ENCODE results near the gene ARID1B.

The ARID1B gene
- total RNA-seq, result 151 to 181 reads per million in 2 donors

DNA sequence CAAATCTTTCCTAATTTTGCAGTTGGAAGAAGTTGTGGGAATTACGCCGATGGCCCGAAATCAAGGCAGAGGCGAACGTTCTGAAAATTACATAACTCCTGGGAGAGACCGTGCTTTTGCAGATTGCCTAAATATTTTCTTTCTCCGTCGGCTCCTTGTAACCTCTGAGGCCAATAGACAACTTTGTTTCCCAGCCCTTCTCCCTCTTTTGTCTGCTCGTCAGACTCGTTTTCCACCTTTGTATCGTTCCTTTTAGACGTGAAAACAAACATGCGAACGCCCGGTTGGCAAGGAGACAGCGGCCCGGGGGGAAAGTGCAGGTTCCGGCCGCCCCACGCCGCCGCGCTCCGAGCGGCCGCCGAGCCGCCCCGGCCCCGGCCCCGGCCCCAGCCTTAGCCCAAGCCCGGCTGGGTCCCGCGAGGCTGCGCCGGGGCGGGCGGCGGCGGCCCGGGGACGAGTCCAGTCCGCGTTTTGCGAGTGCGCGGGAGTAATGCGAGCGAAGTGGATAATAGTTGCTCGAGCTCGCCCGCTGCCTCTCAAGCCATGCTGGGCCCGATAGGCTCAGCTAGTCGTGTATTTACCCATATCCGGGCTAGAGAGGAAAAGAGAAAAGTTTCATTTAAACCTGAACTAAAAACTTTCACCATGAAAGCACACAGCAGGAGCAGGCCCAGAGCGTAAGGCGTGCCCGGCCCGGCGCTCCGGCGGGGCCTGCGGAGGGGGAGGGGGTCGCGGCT is at the start of gene ARID1B:
ARID1B (plus strand) TSS at position 539 of the 737 bp plus-strand sequence. CDS start 303 bp downstream, outside the sequence.
- peak; percentile 76 for DNase-seq

DNA sequence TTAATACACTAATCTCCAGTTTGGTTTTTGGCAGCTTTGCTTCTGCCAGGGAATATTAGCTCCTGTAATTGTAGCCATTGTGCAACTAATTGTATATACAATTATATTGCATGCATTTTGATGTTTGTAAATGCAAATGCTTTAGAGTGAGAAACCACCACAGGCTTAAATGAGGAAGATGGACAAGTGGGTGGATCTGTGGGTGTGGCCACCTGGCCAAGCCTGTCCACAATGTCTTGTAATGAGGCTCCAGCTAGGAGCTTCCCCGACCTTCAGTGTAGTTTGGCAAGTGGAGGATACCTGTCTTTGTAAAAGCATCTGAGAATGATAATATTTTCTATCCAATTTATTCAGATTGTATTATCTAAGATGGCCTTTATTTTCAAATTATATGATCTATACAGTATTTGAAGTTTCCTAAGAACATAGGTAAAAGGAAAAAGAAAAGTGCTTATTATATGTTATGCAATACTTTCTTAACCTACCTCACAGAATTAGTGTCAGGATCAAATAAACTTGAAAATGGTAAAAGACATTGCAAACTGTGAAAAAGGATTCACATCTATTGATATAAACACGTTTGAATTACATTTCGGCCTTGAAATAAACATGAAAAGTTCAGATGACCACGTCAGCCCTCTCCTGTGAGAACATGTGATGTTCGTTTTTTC is 49.3 kb upstream of the ARID1B start:
- no peak for DNase-seq

DNA sequence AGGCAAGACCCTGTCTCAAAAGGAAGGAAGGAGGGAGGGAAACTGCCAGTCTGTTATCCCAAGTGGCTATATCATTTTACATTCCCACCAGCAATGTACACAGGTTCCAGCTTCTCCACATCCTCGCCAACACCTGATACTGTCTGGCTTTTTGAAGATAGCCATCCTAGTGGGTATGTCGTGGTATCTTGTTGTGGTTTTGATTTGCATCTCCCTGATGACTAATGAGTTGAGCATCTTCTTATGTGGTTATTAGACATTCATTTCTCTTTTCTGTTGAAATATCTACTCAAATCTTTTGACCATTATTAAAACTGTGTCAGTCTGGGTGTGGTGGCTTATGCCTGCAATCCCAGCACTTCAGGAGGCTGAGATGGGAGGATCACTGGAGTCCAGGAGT is 47.9 kb upstream of the ARID1B start:
- no peak for DNase-seq

DNA sequence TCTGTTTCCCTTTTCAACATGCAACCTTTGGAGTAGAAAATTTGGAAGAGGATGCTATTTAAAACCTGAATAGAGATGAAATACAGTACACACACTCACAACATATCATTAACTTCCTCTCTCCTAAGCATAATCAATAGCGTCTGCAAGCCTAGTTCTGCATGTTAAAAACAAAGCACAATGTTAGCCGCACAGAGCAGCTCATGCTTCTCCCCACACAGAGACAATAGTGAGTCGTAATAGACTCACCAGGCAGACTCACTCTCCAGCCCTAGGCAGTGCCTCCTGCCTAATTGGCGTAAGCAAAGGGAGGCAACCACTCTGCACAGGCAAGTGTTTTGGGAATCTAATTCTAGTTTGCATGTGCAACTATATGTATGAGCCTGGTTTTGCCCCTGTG is 45.8 kb upstream of the ARID1B start:
- no peak for DNase-seq

DNA sequence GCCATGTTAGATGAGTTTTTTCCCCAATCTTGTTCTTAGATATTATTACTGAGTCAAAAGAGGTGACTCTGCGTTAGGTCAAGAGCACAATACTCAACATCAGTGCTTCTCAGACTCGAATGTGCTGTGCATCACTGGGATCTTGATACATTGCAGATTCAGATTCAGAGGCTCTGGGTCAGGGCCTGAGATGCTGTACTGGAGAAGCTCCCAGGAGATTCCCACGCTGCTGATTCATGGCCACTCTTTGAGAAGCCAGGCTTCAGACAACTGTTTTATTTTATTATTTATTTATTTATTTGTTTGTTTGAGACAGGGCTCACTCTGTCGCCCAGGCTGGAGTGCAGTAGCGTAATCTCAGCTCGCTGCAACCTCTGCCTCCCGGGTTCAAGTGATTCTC is 41.4 kb upstream of the ARID1B start:
- no peak for DNase-seq

DNA sequence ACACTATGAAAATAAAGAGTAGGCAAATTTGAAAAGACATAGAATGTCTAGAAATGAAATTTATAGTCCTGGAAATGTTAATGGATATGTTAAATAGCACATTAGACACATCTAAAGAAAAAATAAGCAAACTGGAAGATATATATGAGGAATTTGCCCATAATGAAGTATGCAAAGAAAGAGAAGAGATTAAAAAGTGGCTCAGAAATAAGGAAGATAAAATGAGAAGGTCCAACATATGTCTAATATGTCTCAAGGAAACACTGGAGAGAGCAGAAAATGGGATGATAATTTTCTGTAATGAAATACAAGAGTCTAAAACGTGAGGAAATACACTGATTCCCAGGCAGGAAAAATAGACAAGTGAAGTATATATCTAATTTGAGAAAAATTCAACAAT is 36.6 kb upstream of the ARID1B start:
- no peak for DNase-seq

DNA sequence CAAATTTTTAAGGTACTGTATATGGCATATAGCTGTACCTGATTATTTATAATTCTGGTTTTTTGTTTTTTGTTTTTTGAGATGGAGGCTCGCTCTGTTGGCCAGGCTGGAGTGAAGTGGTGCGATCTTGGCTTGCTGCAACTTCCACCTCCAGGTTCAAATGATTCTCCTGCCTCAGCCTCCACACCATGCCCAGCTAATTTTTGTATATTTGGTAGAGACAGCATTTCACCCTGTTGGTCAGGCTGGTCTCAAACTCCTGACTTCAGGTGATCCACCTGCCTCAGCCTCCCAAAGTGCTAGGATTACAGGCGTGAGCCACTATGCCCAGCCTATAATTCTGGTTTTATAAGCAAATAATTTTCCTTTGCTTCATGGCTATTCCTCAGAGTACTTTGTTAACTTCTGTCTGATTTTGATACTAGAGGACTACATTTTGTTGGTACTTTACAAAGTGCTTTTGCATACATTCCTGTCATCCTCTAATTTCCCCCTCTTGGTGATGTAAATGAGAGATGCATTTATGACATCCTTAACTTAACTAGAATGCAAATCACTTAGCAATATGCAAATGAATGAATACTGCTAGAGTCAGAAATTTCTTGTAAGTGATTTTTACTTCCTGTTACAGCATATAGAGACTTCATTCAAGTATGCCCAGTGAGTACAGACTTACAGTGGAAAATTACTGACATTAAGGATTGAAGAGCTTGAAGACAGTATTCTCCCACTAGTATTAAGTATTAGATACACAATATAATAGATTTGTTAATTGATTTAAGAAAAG is 35.7 kb upstream of the ARID1B start:
- no peak for DNase-seq

DNA sequence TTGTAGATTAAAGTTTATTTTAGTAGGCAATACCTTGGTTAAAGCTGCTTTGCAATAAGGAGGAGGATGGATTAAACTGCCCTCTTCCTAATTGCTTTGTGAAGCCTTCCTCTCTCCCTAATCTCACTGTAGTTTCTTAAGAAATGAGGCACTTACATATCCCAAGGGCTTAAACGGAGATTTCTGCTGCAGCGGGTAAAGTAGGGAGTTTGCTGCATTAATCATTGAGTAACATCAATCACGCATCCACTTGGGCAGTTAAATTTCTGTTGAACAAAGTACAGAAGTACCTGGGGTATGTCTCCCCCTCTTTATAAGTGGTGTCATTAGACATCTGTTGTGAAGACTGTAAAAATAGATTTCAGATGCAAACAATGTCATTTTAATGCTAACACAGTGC is 29.5 kb upstream of the ARID1B start:
- DNase-seq, result no peak

DNA sequence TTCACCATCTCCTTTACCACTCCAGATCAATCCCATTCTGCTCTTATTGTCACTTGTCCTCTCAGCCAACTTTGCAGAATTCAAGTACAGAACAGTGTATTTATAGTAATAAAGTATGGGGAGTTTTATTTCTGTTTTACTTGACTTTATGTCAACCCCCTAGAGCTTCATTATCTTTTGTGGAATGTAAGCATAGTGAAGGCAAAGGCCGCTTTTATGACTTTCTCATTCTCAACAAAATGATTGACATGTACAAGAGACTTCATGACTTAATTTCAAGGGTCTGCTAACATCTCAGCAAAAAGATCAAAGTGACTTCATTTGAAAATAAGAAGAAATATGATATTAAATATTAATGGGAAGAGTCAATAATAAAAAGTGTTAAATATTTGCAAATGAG is 28.7 kb upstream of the ARID1B start:
- no peak for DNase-seq

DNA sequence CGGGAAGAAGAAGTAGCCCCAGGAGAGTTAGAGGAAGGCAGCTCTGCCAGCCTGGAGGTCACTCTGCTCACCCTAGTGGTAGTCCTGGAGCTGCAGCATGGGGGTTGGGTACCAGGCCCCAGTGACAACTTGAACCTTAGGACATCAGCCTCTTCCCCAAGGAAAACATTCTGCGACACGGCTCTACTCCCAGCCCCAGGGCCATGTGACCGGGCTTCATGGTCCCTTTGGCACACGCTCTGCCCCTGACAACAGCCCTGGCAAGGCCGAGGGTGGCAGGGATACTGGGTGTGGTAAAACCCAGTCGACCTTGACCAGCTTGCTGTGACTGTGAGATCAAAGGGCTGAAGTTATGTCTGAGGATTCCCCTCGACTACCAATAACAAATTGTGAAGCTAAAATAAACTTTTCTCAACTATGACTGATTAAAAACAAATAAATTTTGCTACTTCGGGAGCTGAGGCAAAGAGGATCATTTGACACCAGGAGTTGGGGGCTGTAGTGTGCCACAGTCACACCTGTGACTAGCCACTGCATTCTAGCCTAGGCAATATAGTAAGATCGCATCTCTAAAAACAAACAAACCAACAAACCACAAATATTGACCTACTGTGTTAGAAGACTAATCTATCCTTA is 24.4 kb upstream of the ARID1B start:
- DNase-seq, result no peak

DNA sequence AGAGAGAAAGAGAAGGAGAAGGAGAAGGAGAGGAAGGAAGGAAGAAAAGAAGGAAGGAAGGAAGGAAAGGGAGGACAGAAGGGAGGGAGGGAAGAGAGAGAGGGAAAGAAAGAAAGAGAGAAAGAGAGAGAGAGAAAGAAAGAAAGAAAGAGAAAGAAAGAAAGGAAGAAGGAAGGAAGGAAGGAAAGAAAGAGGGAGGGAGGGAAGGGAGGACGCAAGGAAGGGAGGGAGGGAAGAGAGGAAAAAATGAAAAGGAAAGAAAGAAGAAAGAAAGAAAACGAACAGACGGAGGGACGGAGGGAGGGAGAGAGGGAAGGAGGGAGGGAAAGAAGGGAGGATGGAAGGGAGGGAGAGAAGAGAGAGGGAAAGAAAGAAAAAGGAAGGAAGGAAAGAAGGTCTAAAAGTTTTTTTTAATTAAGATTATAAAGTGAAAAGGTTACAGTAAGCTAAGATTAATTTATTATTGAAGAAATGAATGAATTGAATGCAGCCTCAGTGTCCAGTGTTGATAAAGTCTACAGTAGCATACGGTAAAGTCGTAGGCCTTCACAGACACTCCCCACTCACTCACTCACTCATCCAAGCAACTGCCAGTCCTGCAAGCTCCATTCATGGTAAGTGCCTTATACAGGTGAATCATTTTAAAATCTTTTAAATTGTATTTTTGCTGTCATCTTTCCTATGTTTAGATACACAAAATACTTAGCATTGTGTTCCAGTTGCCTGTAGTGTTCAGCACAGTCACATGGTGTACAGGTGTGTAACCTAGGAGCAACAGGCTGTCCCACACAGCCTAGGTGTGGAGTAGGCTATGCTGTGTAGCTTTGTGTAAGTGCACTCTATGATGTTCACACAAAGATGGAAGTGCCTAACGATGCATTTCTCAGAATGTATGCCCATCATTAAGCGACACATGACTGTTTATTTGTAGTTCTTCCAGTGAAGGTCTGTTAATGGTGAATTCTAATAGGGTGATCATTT is 20.3 kb upstream of the ARID1B start:
- no peak for DNase-seq

DNA sequence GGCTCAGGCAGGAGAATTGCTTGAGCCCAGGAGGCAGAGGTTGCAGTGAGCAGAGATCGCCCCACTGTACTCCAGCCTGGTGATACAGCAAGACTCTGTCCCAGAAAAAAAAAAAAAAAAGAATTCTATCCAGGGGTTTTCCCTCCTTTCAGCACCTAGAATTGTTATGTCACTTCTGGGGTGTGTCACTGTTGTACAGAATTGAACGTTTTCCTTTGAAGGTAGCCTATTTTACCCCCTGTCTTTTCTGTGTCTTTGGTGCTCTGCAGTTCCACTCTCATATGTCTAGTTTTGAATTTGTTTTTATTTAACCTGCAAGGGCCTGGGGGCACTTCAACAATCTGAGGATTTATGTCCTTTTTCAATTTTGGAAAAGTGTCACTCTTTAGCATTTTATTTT is 19.3 kb upstream of the ARID1B start:
- DNase-seq, result no peak

DNA sequence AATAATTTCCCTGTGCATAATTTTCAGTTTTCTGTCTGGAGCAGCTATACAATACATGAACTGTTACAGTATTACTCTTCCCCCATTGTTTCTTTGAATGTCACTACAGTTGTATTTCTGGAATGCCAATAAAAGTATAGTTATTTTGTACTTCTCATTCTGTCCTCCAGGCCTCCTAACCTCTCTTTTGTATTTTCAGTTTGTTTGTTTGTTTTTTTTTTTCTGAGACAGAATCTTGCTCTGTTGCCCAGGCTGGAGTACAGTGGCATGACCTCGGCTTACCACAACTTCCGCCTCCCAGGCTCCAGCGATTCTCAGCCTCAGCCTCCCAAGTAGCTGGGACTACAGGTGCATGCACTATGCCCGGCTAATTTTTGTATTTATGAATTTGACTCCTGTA is 16.8 kb upstream of the ARID1B start:
- DNase-seq, result no peak

DNA sequence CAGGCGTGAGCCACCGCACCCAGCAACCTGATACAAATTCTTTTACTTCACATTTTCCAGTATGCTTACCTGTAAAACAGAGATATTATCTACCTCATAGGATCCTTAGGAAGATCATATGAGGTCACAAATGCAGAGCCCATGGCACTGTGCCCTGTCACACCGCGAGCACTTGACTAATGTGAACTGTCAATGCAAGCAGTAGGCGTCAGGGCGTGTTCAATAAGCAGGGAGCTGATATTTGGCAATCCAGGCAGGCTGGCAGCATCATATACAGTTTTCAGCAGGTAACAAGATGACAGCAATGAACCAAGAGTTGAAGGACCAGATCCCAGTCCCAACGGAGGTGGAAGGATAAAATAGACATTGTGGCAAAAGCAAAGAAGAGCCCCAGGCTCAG is 14.6 kb upstream of the ARID1B start:
- DNase-seq, result no peak

DNA sequence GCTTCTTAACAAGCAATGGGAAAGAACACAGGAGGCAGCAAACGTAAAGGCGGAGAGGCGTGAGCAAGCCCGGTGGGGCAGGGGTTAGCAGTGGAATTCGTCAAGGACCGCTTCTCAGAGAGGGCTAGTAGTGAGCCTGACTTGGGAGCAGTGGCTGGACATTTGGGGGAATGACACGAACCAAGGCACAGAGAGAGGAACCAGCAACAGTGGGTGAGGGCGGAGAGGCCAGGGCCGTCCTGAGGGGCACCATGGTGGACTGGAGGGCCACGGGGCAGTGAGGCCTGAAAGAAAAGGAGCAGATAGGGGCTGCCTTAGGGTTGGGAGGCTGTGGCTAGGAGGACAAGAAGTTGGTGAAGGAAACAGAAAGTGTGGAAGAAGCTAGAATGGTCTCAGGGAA is 12.1 kb upstream of the ARID1B start:
- no peak for DNase-seq

DNA sequence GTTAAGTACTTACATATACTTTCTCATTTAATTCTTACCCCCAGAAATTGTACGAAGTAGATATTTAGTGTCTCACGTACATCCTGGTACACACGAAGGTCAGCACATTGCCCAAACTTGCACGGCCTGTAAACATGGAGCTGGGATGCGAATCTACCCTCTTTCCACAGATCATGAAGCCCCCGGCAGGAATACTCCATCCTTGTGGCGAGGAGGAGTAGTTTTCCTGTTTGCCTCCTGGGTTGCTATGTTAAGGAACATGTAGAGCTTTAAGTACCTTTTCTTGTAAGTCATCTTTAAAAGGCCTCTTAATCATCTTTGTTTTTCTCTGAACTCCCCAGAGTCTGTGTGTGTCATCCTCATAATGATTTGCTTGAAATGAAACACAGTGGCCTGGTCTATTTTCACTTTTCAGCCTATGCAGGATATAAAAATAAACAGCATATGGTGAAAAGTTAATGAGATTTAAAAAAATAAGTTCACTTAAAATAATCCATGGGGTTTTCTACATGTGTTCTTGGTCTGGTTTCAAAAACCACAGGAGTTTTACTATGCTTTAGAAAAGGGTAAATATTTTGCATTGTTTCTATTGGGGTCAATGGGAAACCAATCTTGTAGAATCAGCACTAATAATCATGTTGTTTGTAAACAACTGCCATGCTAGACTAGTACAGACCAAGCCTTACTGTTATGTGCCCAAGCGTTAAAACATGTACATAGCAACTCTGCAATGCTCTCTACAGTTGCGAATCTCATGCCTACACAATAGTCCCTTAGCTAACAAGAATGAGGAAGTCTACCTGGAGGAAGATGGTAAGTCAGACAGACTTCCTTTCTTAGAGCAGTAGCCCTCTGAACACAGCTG is 9.3 kb upstream of the ARID1B start:
- DNase-seq, result no peak

DNA sequence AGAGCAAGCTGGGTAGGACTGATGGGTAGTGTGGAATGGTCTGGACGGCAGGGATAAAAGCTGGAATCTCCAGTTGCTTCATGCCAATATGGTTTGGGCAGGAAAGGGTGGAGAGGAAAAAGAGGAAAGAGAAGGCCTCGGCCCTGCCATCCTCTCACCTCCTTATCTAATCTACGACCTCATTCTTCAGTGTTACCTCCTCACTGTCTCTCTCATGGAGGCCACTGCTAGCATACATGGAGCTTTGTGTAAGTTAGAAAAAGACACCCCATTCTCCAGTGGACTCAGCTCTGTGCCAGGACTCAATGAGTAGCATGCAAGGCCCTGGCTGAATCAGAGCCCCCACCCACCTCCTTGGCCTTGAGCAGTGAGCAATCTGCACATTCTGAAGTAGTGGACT is 6.1 kb upstream of the ARID1B start:
- DNase-seq, result no peak

DNA sequence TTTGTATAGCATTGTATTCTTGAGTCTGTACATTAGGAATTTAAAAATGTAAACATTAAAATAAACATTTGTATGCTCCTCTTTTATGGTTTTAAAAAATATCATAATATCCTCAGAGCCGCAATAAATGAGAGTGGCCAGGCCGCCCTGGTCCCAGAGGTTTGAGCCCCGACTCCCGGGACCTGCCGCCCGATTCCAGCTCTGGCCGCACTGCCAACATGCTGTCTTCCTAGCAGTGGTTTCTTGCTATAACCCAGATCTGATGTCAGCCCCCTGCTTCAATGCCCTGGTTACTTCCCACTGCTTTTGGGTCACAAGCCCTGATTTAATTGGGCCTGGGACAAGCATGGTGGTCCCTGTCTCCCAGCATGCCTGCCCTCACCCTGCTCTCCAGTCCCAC is 5.4 kb upstream of the ARID1B start:
- DNase-seq, result no peak

DNA sequence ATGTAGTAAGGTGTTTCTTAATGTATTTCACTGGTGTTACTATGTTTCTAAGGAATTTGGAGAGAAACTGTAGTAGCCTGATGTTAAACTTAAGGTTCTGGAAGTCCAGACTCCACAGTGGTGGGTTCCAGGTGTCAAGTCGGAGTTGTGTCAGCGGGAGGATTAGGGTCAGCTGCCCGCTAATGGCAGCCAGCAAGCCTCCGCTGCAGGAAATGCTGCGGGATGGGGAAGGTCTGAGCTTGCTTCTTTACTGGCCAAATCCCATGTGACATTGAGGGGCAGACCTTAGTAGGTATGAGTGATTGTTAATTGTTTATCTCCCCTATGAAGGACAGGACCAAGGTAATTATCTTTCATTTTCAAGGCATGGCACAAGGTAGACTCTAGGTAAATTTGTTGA is 3.7 kb upstream of the ARID1B start:
- DNase-seq, result no peak

DNA sequence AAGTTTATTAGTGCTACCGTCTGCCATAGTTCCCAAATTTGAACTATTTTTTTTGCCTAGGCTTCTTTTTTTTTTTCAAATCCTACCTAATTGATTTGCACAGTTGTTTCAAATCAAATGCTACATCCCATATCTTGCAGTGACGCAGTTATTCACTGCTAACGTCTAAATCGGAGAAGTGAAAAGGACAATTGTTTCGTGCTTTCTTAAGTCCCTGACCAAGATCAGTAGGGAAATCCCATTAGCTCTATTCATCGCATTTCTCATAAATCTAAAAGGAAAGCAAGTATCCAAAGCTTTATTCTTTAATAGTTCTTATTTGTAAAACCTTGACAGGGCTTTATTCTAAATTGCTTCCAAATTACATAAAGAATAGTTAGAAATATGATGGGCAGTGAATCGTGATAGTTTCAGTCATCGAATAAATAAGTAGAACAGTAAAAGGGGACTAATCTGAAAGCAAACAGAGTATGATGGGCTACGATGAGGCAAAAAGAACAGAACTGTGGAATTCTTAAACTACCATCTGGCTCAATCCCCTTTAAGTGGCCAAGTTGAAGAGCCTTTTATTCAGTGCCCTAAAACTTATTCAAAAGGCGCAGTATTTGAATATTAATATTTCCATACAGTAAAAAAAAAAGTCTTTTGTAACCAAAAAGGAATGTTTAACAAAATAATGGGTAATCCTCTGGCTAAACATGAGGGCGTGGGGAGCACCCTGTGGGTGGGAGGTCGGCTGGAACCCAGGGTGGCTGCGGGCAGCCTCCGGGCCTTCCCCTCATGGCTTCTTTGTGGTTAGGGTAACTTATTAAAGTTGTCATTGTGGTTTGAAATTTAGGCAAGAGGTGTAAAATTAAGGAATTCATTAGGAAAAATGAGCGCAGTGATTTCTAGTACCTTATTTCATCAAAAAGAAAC is 3.0 kb upstream of the ARID1B start:
- no peak for DNase-seq

All from T-helper 9 cell (primary cell).